GM21529 (cell line): ENCODE results near the gene TMPRSS6.

Source experiments
- ATAC-seq: cut with Tn5 transposase; IDR thresholded peaks from one replicate; pipeline ENCODE4 v1.9.1; 2021; ENCODE audit not compliant: unreplicated experiment

Gene TMPRSS6

GRCh38 chr22:37117092-37117491 is 7.6 kb upstream of the TMPRSS6 start:
- no peak for ATAC-seq

GRCh38 chr22:37115032-37115431 is 5.5 kb upstream of the TMPRSS6 start:
- ATAC-seq, result no peak

DNA sequence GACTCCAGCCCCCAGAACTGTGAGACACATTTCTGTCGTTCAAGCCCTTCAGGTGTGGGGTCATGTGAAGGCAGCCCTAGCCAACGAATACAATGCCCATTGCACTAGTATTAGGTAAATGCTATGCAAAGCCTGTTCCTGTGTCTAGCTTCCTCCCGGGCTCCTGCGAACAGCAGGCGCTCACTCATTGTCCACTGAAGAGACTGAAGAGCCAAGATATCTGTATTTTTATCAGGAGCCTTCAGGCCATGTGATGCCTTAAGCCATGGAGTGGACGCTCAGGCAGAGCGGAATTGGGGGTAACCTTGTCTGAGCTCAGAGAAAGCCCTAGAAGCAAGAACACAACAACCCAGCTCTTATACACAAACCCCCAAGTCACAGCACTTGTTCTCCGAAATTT is 4.2 kb upstream of the TMPRSS6 start:
- ATAC-seq, result no peak

- ATAC-seq, result no peak
Measured at GRCh38 chr22:37112084-37112728, 2.7 kb upstream of the TMPRSS6 start.

DNA sequence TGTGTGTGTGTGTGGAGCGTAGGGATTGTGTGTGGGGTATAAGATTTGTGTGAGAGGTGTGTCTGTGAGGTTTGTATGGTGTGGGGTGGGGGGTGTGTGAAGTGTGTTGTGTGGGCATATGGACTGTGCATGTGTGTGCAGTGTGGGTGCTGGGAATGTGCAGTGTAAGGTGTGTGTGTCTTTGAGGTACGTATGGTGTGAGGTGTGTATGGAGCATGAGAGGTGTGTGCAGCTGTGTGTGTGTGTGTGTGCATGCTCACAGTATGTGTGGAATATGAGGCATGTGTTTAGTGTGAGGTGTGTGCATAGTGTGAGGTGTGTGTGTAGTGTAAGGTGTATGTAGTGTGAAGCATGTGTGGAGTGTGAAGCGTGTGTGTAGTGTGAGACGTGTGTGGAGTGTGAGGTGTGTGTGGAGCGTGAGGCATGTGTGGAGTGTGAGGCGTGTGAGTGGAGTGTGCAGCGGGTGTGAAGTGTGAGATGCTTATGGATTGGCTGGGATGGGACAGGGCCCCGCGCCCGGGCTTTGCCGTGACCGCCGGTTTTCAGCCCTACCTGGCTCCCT is 1.7 kb upstream of the TMPRSS6 start:
- no peak for ATAC-seq

DNA sequence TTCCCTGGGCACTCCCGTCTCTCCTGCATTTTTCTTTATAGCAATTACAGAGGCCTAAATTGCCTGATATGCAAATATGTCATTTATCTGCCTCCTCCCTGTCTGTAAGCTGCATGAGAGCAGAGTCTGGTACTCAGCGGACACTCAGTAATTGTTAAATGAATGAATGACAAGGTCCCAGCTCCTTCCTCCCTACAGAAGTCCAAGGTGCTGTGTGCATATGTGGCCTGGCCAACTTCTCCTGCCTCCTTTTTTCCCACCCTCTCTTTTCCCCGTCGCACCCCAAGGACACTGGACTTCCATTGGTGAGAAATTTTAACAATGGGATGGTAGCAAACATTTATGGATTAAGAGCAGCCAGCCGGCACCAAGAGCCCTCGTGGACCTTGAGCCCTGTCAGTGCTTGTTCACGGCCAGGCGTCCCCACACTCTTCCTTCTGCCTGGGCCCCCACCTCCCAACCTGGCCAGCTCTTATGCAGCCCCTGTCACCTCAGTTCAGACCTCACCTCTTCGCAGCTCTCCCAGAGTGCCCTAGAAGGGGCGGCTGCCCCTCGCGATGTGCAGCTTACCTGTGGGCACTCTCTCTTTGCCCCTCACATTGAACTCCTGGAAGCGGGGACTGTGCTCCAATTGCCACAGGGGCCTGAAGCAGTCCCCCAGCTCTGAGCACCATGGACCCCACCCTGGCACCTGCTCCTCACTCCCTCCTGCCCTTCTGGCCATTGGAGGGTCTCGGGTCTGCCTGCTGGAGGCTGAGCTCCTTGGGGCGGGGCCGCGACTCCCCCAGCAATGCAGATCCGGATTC is 1.5 kb downstream of the TMPRSS6 start:
- ATAC-seq, result no peak

GRCh38 chr22:37105990-37106389 is 3.5 kb downstream of the TMPRSS6 start:
- ATAC-seq, result no peak

GRCh38 chr22:37105154-37105553 is 4.4 kb downstream of the TMPRSS6 start:
- no peak for ATAC-seq

DNA sequence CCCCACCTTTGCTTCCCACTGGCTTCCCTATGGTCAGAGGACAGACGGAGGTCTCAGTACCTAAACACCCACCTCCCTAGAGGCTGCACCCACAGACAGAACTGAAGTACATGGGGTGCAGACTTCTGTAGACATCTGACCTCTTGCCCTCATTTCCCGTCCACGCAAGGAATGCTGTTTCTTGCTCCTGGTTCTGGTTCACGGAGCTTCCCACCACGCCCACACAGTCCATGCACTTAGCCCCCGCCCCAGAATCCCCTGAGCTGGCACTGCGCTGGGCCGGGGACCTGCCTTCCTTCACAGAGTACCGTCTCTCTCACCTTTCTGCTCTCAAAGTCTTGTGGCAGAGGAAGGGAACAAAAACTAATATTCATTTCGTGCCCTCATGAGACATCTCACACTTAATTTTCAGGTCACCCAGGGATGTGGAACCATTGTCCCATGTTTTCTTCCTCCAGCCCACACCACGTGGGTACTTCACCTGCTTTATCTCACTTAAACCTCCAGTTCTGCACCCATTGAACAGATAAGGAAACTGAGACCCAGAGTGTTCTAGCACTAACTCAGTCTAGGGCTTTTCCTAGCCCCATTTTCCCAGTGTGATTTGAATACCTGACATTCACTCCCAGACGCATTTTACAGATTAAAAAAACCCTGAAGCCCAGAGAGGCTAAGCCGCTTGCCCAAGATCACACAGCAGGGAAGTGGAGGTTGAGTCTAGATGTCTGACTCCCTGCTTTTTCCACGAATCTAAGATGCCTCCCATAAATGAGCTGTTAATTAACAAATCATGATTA is 5.7 kb downstream of the TMPRSS6 start:
- no peak for ATAC-seq

DNA sequence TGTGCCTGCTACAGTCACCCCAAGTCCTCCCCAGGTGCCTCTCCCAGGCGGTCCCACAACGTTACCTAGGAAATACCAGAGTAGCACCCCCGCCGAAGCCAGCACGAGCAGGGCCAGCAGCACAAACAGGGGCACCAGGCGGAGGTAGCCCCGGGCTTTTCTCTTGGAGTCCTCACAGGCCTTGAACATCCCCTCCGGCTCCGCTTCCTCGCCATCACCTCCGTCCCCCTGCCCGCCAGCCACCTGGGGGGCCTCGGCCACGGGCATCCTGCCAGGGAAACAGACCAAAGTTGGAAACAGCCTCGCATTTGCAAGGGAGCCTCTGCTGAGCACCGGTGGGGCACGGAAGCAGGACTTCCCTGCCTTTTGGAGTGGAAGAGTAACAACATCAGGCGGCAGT is 6.4 kb downstream of the TMPRSS6 start:
- ATAC-seq, result no peak

GRCh38 chr22:37101311-37102066 is 8.0 kb downstream of the TMPRSS6 start:
- ATAC-seq, result no peak

DNA sequence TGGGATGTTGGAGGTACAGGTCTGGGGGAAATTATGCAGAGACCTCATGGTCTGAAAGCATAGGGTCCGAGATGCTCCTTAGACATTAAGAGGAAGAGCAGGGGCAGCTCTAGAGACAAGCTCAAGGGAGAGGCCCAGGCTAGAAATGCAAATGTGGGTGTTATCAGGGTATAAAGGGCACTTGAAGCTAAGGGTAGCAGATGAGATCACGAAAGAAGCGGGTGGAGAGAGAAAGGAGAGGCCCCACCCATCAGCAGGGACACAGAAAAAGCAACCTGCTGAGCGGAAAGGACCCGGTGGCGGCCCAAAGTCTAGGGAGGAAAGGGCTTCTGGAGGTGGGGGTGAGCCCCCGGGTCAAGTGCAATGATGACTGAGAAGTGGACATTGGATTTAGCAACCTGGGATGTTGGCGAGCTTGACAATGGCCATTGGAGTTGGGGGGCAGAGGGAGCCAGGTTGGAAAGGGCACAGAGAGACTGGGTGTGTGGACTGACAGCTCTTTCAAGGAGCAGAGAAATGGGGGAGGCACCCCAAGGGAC is 8.9 kb downstream of the TMPRSS6 start:
- no peak for ATAC-seq

- ATAC-seq, result no peak
Measured at GRCh38 chr22:37098976-37099591, 10.4 kb downstream of the TMPRSS6 start.

- no peak for ATAC-seq
Measured at GRCh38 chr22:37097346-37097745, 12.2 kb downstream of the TMPRSS6 start.

DNA sequence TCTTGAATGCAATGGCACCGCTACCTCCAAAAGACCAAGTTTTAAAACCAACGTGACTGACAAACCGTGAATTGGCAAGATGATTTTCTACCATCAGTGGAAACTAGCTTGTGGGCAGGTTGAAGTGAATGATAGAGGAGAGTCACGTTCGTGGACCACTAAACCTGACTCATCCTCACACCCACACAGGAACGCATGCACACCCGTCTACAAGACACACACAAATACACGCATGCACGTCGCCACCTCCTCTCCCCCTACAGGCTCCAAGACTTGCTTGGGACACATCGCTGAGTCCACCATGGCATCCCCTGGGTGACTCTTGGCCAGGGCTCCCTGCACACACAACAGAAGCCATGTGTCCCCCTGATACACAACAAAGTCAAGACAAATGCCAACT is 14.4 kb downstream of the TMPRSS6 start:
- ATAC-seq, result no peak

- no peak for ATAC-seq
Measured at GRCh38 chr22:37094239-37094638, 15.3 kb downstream of the TMPRSS6 start.

DNA sequence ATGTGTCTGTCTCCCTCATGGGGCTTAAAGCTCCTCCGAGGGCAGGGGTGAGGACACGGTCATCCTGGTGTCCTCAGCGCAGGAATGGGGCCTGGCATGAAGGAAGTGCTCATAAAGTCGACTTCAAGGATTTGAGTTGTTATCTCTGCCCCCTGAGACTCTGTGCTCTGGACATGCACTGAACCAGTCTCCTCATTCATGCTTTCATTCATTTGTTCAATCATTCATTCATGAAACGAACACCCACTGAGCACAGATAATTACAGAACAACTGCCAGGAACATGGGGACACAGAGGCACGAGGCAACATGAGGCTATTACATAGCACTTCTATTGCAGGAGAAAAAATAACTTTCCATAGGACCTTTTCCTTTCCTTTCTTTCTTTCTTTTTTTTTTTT is 16.5 kb downstream of the TMPRSS6 start:
- ATAC-seq, result no peak

GRCh38 chr22:37091994-37092393 is 17.5 kb downstream of the TMPRSS6 start:
- ATAC-seq, result no peak

DNA sequence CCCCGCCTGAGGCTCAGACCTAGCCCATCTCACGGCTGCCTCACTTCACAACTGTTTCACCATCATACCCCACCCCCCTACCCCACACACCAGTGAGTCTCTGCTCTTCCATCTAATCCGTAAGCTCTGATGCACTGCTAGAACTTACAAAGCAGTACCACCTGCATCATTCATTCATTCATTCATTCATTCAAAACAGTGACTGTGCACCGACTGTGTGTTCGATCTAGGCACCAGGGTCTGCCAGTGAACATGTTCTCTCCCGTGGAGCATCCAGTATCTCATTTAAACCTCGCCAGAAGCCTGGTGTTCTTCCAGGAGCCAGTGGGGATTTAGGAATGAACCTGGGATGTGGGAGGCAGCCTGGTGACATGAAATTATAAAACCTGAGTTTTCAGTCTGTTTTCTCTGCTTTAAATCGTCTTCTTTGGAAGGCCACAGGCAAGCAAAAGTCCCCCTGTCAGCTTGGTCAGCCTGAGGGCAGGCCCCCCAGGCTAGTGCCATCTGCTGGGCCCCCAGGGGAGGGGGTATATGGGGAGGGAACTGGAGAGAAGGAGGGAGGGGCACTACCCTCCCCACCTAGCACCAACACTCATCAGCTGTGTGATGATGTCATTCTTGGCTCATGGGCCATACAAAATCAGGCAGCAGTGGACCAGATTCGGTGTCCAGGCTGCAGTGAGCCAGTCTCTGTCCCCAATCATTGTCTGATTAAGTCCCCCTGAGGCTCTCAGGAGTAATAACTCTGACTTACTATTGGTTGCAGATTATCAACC is 18.4 kb downstream of the TMPRSS6 start:
- ATAC-seq, result no peak
